NCI-H226 (cell line): ENCODE data around the gene TCOF1.
A peak's percentile ranks its signal among the peaks of the same experiment; 100 is the strongest.

Experiments used
- DNase-seq: peaks from one replicate; pipeline ENCODE4 v3.0.0-alpha.2; 2015

TCOF1 gene, protein sequence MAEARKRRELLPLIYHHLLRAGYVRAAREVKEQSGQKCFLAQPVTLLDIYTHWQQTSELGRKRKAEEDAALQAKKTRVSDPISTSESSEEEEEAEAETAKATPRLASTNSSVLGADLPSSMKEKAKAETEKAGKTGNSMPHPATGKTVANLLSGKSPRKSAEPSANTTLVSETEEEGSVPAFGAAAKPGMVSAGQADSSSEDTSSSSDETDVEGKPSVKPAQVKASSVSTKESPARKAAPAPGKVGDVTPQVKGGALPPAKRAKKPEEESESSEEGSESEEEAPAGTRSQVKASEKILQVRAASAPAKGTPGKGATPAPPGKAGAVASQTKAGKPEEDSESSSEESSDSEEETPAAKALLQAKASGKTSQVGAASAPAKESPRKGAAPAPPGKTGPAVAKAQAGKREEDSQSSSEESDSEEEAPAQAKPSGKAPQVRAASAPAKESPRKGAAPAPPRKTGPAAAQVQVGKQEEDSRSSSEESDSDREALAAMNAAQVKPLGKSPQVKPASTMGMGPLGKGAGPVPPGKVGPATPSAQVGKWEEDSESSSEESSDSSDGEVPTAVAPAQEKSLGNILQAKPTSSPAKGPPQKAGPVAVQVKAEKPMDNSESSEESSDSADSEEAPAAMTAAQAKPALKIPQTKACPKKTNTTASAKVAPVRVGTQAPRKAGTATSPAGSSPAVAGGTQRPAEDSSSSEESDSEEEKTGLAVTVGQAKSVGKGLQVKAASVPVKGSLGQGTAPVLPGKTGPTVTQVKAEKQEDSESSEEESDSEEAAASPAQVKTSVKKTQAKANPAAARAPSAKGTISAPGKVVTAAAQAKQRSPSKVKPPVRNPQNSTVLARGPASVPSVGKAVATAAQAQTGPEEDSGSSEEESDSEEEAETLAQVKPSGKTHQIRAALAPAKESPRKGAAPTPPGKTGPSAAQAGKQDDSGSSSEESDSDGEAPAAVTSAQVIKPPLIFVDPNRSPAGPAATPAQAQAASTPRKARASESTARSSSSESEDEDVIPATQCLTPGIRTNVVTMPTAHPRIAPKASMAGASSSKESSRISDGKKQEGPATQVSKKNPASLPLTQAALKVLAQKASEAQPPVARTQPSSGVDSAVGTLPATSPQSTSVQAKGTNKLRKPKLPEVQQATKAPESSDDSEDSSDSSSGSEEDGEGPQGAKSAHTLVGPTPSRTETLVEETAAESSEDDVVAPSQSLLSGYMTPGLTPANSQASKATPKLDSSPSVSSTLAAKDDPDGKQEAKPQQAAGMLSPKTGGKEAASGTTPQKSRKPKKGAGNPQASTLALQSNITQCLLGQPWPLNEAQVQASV (N-terminal part only)

DNA sequence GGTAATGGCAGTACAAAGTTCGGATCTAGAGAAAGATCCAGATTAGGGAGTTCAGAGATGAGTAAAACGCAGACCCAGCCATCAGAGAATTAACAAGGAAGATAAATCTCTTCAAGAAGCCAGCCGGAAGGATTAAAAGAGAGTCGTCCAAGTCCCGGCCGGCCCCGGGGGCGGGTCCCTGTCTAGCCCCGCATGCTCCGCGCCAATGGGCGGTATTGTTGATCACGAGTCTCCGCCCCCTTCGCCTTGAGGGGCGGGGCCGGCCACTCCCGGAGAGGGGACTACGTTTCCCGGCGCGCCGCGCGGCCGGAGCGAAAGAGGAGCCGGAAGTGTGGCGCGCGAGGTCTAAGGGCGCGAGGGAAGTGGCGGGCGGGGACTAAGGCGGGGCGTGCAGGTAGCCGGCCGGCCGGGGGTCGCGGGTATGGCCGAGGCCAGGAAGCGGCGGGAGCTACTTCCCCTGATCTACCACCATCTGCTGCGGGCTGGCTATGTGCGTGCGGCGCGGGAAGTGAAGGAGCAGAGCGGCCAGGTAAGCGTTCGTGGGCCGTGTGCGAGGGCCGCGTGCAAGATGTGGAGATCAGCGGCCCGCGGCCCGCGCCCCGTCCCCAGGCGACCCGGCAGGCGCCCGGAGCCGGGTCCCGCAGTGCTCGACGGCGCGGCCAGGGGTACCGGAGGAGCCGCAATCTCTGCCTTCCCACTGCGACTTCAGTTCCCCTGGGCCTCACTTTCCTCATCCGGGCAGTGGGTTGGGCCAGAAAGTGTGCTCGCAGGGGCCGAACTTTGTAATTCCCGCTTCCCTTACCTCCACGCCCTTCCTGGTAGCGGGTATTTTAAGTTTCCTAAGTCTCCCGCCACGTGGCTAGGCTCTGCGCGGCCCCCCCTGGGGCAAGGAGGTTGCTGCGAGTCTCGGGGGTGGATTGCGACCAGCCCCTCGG is at the start of gene TCOF1:
Gene TCOF1, plus strand, starts transcription at position 372 of the 935 bp plus-strand sequence. Its CDS starts 50 bp downstream, at position 422.
- peak; percentile 92 for DNase-seq

DNA sequence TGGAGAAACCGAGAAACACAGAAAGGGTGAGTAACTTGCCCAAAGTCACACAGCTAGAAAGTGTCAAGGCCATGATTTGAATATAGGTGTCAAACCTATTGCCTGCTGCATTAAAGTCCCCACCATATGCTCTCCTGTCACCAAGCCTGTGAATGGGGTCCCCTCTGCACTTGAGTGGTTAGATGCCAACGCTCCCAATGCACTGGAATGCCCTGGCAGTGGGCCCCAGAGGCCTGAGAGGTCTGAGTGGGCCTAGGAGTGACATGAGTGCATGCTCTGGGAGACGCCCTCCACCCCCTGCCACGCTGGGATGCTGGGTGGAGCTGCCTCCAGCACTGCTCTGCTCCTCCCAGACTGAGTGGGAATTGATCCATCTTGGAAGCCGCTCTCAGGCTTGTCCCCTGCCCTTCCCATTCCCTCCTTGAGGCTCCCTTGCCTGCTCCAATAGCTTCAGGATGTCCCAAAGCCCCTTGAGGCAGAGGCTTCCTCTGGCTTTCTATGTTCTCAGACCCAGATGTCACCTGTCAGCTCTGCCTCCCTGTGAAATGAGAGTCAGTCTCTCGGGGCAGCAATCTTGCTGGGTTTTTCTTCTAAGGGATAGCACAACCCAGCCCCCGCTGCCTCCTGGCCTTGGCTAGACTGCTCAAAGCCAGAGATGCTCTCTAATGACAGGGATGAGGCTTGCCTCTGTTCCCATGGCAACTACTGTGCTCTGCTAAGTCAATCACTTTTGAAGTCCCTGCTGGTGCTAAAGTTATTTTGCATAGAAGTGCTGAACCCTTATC is 48.2 kb upstream of the TCOF1 start:
- no peak for DNase-seq

DNA sequence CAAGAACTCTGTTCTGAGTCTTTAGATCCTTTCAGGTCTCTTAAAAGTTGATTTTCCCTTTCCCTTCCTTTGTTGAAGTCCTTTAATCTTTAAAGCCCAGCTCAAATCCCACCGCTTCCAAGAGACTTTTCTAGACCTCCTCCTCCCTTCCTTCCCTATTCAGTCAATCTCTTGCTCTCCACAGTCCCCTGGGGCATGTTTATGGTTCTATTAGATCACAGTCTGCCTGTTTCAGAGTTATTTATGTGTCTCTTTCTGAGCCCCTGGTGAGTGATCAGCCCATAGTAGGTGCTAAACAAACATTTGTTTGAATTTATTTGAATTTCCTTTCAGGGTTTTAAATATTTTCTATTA is 47.6 kb upstream of the TCOF1 start:
- DNase-seq = no peak

DNA sequence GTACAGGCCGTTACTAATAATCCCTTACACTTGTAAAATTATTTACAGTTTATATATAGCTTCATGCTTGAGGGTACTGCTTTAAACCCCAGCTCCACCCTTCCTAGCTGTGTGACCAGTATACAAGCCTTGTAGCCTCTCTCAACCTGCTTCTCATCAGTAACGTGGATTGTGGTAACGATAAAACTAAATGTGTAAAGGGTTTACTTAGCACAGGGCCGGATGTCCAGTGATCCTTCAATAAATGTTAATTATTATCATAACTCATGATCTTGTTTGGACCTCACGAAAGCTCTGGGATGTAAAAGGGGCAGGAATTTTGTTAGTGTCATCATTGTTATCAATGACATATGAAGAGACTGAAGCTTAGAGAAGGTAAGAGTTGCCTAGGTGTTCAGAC is 47.3 kb upstream of the TCOF1 start:
- DNase-seq = no peak

DNA sequence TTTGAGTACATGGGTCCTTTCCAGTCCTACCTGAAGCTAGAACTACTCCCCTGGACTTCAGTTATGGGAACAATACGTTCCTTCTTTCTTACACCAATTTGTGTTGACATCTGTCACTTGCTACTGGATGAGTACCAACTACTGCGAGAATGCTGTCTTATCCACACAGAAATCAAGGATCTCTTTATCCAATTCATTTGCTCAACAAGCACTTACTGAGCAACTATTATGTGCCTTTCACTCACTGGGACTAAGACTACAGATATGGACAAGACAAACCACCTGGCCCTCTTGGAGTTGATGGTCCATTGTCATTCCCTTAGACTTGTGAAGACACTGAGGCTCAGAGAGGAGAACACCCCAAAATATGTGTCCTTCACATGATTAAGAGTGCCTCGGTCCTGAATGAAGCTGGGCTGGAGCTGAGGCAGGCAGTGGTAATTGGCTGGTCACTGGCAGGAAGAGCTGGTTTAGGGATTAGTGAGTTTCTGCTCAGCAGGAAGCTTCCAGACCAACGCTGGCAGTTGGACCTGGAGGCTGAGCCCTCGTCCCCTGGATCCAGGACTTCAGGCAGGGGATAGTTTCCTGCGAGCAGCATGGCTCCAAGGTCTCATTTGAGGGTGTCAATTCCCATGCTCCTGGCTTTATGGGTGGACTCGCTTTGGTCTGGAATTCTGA is 46.3 kb upstream of the TCOF1 start:
- no peak for DNase-seq

DNA sequence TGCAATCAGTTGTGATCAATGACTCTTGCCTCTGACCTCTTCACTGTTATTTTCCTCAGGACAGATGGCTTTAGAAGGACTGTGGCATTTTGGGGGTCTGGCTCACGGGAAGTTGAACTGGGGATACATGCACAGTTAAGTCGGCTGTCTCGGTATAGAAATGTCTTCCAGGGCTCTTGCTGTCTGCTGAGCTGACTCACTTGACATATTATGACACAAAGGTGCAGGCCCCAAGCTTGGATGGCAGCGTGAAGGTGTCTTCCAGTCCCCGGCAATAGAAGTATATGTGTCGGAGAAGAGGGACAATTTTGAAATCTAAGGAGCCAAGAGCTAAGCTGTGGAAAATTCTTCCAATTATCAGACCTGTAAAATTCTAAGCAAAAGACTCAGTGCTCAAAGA is 45.0 kb upstream of the TCOF1 start:
- DNase-seq = no peak

DNA sequence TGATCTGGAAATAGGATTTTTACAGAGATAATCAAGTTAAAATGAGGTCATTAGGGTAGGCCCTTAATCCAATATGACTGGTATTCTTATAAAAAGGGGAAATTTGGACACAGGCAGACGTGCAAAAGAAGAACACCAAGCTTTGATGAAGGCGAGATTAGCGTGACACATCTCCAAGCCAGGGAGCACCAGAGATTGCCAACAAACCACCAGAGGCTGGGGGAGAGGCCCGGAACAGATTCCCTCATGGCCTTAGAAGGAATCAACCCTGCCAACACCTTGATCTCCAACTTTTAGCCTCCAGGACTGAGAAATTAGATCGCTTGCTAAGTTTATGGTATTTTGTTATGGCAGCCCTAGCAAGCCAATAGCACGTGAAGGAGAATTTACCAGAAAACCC is 44.0 kb upstream of the TCOF1 start:
- no peak for DNase-seq

DNA sequence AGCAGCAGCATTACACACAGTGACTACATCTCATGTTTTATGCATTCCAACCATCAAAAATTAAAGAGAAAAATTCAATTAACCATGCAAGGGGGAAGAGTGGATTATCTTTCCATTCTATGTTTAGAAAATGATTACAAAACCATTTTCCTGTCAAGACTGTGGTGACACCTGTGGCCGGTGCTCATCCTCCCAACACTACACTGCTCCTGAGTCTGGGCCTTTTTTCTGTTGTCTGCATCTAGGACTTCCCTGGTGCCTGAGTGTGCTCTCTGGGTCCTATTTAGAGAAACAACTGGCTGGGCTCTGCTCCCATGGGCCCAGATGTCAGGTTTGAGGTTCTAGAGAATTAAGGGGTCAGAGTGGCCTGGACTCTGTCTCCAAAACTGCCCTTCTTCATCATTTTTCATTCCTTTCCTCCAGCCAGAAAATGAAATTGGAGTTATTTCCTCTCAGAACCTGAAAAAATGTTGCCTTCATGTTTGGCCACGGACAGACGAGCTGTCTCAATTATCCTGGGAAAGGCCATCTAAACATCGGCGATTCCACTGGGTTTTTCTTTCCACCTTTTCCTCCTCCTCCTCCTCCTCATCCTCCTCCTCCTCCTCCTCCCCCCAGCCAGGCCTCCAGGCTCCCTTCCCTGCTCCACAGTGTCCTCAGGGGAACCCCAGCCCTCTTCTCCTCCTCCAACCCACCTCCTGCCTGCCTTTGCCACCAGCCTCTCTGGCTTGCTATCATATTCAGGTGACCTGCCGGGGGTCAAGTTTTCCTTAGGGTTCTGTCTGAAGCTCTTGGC is 43.4 kb upstream of the TCOF1 start:
- DNase-seq = no peak

DNA sequence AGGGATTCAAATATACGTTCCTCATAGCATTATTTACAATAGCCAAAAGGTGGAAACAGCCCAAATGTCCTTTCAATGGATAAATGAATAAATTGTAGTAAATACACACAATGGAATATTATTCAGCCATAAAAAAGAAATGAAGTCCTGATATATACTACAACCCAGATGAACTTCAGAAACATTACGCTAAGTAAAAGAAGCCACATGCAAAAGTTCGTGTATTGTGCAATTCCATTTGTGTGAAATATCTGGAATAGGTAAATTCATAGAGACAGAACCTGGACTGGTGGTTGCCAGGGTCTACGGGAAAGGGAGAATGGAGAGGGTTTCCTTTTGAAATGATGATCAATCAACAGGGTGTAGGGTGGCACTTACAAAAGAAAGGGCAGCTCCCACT is 42.3 kb upstream of the TCOF1 start:
- DNase-seq = no peak

DNA sequence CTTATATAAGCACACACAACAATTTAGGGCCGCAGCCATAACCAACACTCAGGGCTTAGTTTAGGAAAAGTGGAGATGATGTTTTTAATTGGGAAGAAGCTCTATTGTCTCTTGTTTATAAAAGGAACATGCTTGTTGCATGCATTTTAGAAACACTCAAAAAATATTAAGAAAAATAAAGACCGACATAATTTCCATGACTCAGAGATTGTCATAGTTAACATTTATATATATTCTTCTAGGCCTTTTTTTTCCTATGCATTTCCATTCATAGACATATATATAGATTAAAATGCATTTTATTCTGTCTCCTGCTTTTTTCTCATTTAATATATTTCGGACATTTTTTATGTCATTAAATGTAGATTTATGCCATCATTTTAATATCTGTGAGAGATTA is 41.2 kb upstream of the TCOF1 start:
- no peak for DNase-seq

DNA sequence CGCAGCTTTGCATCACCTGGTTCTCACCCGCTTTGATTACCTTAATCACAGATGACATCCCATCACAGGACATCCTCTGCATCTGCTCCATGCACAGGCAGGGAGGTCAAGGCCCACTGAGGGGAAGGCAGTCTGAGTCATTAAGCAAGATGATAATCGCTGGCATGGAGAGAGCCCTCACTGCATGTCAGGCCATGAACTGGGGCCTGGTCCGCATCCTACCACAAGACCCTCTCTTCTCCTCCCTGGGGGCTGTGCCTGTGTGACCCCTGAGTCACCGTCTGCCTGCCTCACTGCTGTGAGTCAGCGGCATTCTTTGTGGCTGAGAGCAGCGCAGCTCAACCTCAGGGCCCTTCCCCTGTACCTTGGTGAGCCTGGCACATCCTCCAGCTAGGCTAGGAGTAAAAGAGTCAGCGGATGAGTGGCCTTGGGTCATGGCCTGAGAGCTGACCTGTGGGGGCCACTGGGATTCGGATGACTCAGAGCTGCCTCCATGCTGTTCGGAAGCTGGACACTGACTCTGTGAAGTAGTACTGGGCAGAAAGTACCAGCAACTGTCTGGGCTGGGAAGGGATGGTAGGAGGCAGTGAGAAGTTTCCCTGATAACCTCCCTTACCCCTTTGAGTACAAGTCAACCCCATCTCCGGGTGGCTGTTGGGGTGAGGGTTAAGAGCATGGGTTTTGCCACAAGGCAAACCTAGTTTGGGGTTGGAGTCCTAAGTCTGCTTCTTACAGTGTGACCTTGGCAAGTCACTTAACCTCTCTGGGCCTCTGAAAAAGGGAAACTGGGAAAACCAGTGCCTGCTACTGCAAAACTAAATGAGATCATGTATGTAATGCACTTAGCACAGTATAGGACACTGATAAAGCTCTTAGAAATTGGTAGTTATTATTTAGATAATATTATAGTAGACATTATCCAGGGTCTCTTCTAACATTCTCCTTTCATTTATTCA is 40.2 kb upstream of the TCOF1 start:
- DNase-seq = peak; percentile 100

DNA sequence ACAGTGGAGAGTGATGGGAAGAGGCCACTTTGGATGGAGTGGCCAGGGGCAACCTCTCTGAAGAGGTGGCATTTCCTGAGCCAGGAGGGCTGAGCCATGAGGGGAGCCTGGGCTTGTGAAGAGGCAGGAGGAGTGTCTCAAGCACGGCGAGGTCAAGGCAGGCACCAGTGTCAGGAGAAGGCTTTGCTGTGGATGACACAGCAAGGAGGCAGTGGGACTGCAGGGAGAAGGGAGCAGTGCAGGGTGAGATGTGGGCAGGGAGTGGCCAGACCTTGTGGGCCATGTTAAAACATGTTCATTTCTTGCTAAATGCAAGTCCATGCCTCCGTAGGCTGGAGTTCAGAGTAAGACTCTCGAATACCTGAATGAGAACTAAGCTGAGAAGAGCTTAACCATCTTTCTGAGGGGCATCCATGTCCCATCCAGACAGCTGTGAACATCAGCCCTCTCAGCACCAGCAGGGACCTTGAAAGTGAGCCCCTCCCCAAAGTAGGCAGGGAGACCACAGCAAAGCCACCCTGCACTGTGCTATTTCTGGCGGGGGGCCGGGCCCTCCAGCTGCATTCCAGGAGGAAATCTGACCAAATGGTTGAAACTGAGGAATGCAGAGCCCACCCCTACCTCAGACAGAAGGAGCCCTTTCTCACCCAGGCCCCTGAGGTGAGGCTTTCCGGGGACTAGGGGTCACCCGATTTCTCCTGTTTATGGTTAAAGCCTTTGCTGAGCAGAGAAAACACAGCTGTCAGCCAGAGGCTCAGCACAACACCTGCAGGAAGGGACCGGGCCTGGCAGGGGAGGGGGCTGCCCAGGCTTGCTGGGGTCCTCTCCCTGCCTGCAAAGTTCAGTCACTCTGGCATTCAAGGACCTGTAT is 38.6 kb upstream of the TCOF1 start:
- DNase-seq = no peak

DNA sequence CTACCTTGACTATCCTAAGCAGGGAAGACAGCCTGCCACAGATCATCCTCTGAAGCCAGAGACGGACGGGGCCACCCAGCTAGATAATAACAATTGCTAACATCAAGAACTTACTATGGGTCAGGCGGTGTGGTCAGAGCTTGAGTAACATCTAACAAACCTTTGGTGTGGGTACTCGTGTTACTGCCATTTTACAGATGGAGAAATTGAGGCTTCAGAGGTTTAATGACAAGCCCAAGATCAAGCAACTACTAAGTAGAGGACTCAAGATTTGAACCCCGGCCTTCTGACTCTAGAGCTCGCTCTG is 38.1 kb upstream of the TCOF1 start:
- DNase-seq = no peak

DNA sequence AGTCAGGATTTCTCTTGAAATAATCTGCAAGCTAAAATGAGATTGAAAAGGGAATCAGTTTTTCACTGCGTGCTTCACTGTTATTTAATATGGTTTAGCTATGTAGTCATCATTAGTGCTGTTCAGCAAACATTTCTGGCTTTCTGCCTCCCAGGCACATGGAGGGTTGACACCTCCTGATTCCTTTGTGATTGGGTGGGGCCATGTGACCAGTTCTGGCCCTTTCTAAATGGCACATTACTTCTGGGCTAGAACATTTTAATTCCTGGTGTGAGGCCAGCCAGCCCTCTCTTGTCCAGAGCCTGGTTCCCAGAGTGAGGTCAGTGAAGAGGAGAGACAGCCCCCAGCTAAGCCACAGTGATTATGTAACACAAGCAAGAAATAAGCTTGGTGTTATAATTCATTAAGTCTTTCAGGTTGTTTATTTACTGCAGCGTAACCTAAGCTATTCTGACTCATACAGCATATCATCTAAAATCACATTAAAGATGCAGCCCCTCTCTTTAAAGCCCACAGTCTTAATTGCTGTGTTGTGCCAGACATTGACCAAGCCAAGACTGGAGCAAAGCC is 37.4 kb upstream of the TCOF1 start:
- peak; percentile 98 for DNase-seq

DNA sequence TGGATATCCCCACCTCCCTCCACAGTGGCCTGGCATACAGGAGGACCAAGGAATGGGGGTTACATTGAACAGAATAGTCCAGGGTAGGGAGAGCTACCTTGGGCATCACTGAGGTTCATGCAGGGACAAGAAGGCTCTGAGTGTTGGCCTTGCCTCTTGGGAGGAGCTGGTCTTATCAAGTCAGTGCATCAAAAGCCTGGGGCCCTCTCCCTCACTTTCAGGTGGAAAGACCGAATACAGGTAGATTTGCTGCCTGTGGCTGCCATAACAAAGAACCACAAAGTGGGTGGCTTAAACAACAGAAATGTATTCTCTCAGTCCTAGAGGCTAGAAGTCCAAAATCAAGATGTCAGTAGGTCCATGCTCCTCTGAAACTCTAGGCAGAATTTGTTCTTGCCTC is 36.3 kb upstream of the TCOF1 start:
- DNase-seq = no peak

DNA sequence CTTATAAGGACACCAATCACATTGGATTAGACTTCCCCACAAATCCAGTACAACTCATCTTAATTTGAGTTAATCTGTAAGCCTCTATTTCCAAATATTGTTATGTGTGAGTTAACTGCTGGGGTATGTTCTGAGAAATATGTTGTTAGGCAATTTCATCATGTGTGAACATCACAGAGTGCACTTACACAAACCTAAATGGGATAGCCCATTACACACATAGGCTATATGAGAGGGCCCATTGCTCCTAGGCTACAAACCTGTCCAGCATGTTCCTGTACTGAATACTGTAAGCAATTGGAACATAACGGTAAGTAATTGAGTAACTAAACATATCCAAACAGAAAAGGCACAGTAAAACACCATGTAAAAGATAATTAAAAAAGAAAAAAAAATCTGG is 35.7 kb upstream of the TCOF1 start:
- no peak for DNase-seq

DNA sequence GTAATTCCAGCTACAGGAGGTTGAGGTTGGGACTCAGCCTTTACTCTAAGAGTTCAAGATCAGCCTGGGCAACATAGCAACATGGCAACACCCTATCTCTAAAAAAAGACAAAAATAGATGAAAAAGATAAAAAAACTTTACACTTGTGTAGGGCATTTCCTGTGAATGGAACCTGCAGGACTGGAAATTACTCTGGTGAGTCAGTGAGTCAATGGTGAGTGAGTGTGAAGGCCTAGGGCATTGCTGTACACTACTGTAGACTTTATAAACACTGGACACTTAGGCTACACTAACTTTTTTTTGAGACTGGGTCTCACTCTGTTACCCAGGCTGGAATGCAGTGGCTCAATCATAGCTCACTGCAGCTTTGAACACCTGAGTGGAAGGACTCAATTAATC is 35.3 kb upstream of the TCOF1 start:
- DNase-seq = peak; percentile 82
